H1 (cell line): Measurements from ENCODE around the gene ELMO2. TPM values are rescaled to one million over a fixed set of nuclear protein-coding genes. Genes with fewer than 3 reads are reported as not detected.

Source experiments
- CTCF ChIA-PET: fragments of 300-600 bp; sonication (Branson Sonifier 250); formaldehyde crosslinking; loops from one replicate; lab custom pipeline; 2021; ENCODE audit not compliant: partially characterized antibody; lab: Charles Lee
- POLR2A ChIA-PET: fragments of 300-600 bp; sonication (Branson Sonifier 250); formaldehyde crosslinking; loops from one replicate; lab custom pipeline; 2021; ENCODE audit warnings: inconsistent platforms; ENCODE audit not compliant: partially characterized antibody; lab: Charles Lee
- DNase-seq, 2 experiments: peaks; one replicate each; pipeline versions ENCODE4 v3.0.0 to v3.0.0-alpha.2; 2010 to 2022; ENCODE audit warnings: low spot score in 2 of 2, low read depth in 1 of 2, mixed read lengths in 1 of 2
- FAIRE-seq: peaks from 2 replicates; lab custom pipeline; 2011; peaks lifted over from hg19 to GRCh38; lab: Jason Lieb, UNC
- H2AFZ ChIP-seq: 2 replicates; pipeline ENCODE4 v1.8.1; 2012; ENCODE audit warnings: low read length, inconsistent platforms
- H2AK5ac ChIP-seq: 2 replicates; pipeline ENCODE4 v1.6.1; 2013; ENCODE audit warnings: low read depth, low read length
- H2BK120ac ChIP-seq: replicated peaks from 2 replicates; pipeline ENCODE3; 2013; ENCODE audit warnings: low read depth, low read length, inconsistent platforms
- H2BK12ac ChIP-seq: 2 replicates; pipeline ENCODE4 v1.6.1; 2013; ENCODE audit warnings: low read depth, low read length
- H2BK15ac ChIP-seq: 2 replicates; pipeline ENCODE4 v1.6.1; 2013; ENCODE audit warnings: low read length
- H2BK20ac ChIP-seq: 2 replicates; pipeline ENCODE4 v1.6.1; 2013; ENCODE audit warnings: low read length
- H2BK5ac ChIP-seq: 2 replicates; pipeline ENCODE4 v1.6.1; 2013; ENCODE audit warnings: low read depth, low read length
- H3K14ac ChIP-seq: 2 replicates; pipeline ENCODE4 v1.6.1; 2013; ENCODE audit warnings: inconsistent platforms; ENCODE audit not compliant: insufficient read length
- H3K18ac ChIP-seq: 2 replicates; pipeline ENCODE4 v1.6.1; 2013; ENCODE audit warnings: low read length; ENCODE audit errors: extremely low read depth
- H3K23ac ChIP-seq: 2 replicates; pipeline ENCODE4 v1.6.1; 2013; ENCODE audit warnings: inconsistent platforms; ENCODE audit not compliant: insufficient read length
- H3K23me2 ChIP-seq: 2 replicates; pipeline ENCODE4 v1.6.1; 2013; ENCODE audit warnings: low read depth, low read length
- H3K27ac ChIP-seq: 2 replicates; pipeline ENCODE4 v1.6.1; 2011; ENCODE audit warnings: low read depth, low read length, inconsistent platforms
- H3K27me3 ChIP-seq, 4 experiments: replicated peaks in 1 of 4; 1 replicate in 1 of 4; 2 replicates in 3 of 4; pipeline versions ENCODE4 v1.6.1 to v1.8.1; 2011 to 2013; ENCODE audit warnings: low read length in 3 of 4, mild to moderate bottlenecking in 3 of 4, inconsistent platforms in 2 of 4, mixed read lengths in 2 of 4, moderate library complexity in 1 of 4; ENCODE audit not compliant: control insufficient read depth in 3 of 4, insufficient read depth in 3 of 4; ENCODE audit errors: extremely low read depth in 1 of 4
- H3K36me3 ChIP-seq, 4 experiments: 2 replicates each; pipeline versions ENCODE4 v1.6.1 to v1.8.1; 2011 to 2013; ENCODE audit warnings: mild to moderate bottlenecking in 4 of 4, low read length in 3 of 4, moderate library complexity in 2 of 4, control low read depth in 1 of 4, inconsistent platforms in 1 of 4; ENCODE audit not compliant: insufficient read depth in 4 of 4, control insufficient read depth in 2 of 4
- H3K4ac ChIP-seq: replicated peaks from 2 replicates; pipeline ENCODE3; 2013; ENCODE audit warnings: low read length, low read depth, mixed read lengths, inconsistent platforms; ENCODE audit not compliant: insufficient read length
- H3K4me1 ChIP-seq, 4 experiments: replicated peaks in 1 of 4; 1 replicate in 1 of 4; 2 replicates in 3 of 4; pipeline versions ENCODE4 v1.6.1 to v1.8.1; 2011 to 2013; ENCODE audit warnings: low read length in 3 of 4, inconsistent platforms in 2 of 4, mixed read lengths in 1 of 4; ENCODE audit not compliant: insufficient read depth in 4 of 4, control insufficient read depth in 3 of 4
- H3K4me2 ChIP-seq, 2 experiments: 2 replicates each; pipeline versions ENCODE4 v1.6.1 to v1.8.1; 2011 to 2013; ENCODE audit warnings: low read depth in 2 of 2, low read length in 2 of 2, control low read depth in 1 of 2, inconsistent platforms in 1 of 2, mild to moderate bottlenecking in 1 of 2; ENCODE audit not compliant: insufficient read depth in 1 of 2
- H3K4me3 ChIP-seq, 4 experiments: fragments of 200-600, 300-600 bp in 1 of 4; sonication (generic), shearing (Covaris generic), sonication (Bioruptor Twin) in 1 of 4; 2 replicates each; pipeline versions ENCODE4 v1.5.1 to v1.8.1; 2011 to 2016; ENCODE audit warnings: low read length in 4 of 4, low read depth in 3 of 4, control low read depth in 2 of 4, inconsistent platforms in 2 of 4, mild to moderate bottlenecking in 2 of 4, mixed read lengths in 1 of 4, moderate library complexity in 1 of 4; ENCODE audit not compliant: insufficient read depth in 2 of 4; ENCODE audit errors: extremely low read depth in 1 of 4
- H3K56ac ChIP-seq: replicated peaks from 2 replicates; pipeline ENCODE3; 2013; ENCODE audit warnings: low read depth, mild to moderate bottlenecking, mixed read lengths, low read length, inconsistent platforms; ENCODE audit not compliant: insufficient read length
- H3K79me1 ChIP-seq: 2 replicates; pipeline ENCODE4 v1.6.1; 2013; ENCODE audit warnings: low read depth, low read length, control low read depth
- H3K79me2 ChIP-seq, 2 experiments: 2 replicates each; pipeline versions ENCODE4 v1.6.1 to v1.8.1; 2012 to 2013; ENCODE audit warnings: low read length in 2 of 2, mild to moderate bottlenecking in 2 of 2, inconsistent platforms in 1 of 2; ENCODE audit not compliant: insufficient read depth in 2 of 2, control insufficient read depth in 1 of 2
- H3K9ac ChIP-seq, 4 experiments: replicated peaks in 1 of 4; 1 replicate in 1 of 4; 2 replicates in 3 of 4; pipeline versions ENCODE4 v1.6.1 to v1.8.1; 2011 to 2013; ENCODE audit warnings: low read depth in 3 of 4, low read length in 3 of 4, control low read depth in 2 of 4, mild to moderate bottlenecking in 2 of 4, moderate library complexity in 2 of 4, inconsistent platforms in 1 of 4; ENCODE audit errors: extremely low read depth in 1 of 4
- H3K9me3 ChIP-seq, 2 experiments: 2 replicates each; pipeline versions ENCODE4 v1.6.1 to v1.8.1; 2012 to 2013; ENCODE audit warnings: mild to moderate bottlenecking in 2 of 2, moderate library complexity in 2 of 2, control low read depth in 1 of 2, inconsistent platforms in 1 of 2, low read depth in 1 of 2, low read length in 1 of 2, mixed read lengths in 1 of 2; ENCODE audit not compliant: insufficient read depth in 2 of 2
- H4K20me1 ChIP-seq, 2 experiments: replicated peaks in 1 of 2; 2 replicates each; pipeline versions ENCODE3 to v1.8.1; 2011 to 2013; ENCODE audit warnings: inconsistent platforms in 2 of 2, low read length in 2 of 2, mild to moderate bottlenecking in 1 of 2; ENCODE audit not compliant: insufficient read depth in 2 of 2, control insufficient read depth in 1 of 2
- H4K5ac ChIP-seq: 2 replicates; pipeline ENCODE4 v1.6.1; 2013; ENCODE audit warnings: low read length, low read depth, mixed read lengths, inconsistent platforms; ENCODE audit not compliant: insufficient read length
- H4K8ac ChIP-seq: 2 replicates; pipeline ENCODE4 v1.8.0; 2013; ENCODE audit warnings: mild to moderate bottlenecking, moderate library complexity, low read length, inconsistent platforms; ENCODE audit not compliant: insufficient read depth; ENCODE audit errors: extremely low read depth
- H4K91ac ChIP-seq: replicated peaks from 2 replicates; pipeline ENCODE3; 2013; ENCODE audit warnings: low read length, mixed read lengths, inconsistent platforms; ENCODE audit not compliant: insufficient read length
- CEBPB ChIP-seq: IDR thresholded peaks from 2 replicates; pipeline ENCODE4 v1.6.1; 2012; ENCODE audit warnings: low read depth, low read length
- WGBS, 2 experiments: shearing (Covaris generic) in 1 of 2; methylation state at CpG; one replicate each; pipeline versions ENCODE4 v1.1.6 to v1.1.7; 2013 to 2015; ENCODE audit warnings: low lambda C conversion rate in 2 of 2, mixed read lengths in 2 of 2, inconsistent platforms in 1 of 2, low coverage in 1 of 2, missing lambda C conversion rate in 1 of 2; ENCODE audit not compliant: insufficient replicate concordance in 2 of 2, insufficient coverage in 1 of 2, insufficient read length in 1 of 2; ENCODE audit errors: extremely low coverage in 1 of 2, missing lambda C conversion rate in 1 of 2; 5-methylcytosine and 5-hydroxymethylcytosine counted together
- polyA plus RNA-seq, 7 experiments: library from polyadenylated mRNA; depleted of rRNA in 3 of 7; stranded (reverse) in 5 of 7; unstranded in 2 of 7; fragments of >200 nt in 5 of 7; fragments of 200-250 nt in 2 of 7; gene quantifications; 1 replicate in 5 of 7; 2 replicates in 1 of 7; 4 replicates in 1 of 7; pipeline versions ENCODE4 v1.2.1 to v1.2.3, GENCODE V29; 2011 to 2013; ENCODE audit warnings: missing spikeins in 2 of 7, mixed read lengths in 2 of 7
- total RNA-seq: library from RNA; stranded (reverse); fragmentation: NEBNext Ultra II Directional; extraction: Animal tissue kit (Norgen Biotek cat#: 25700); gene quantifications from 2 replicates; pipeline ENCODE4 v1.2.1, GENCODE V29; 2021

Gene ELMO2
- total and polyA plus RNA-seq, 2 of the 8 experiments (the other 6 are each of a cell fraction or from before 2014, with no cell fraction given), result 34.3 to 39.7 TPM

DNA sequence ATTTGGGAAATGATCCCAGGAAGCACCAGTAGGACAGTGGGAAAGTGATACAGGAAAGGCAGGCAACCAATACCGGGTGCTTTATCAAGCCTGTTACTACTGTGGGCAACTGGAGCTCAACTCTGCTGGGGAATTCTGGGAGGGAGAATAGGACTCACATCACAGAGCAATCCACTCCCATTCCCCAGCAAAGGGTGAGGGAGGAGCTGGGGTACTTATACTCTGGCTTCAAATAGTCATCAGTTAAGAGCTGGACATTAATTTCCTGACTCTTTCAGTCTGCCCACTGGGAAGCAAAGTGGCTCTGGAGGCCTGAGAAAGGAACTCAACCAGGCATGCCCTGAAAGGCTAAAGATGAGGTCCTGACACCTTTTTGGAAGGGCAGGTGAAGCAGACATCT, 80.6 kb downstream of the ELMO2 start:
- H2AFZ ChIP-seq, result no peak overlapping the region
- FAIRE-seq (no peak), DNase-seq (no peak)
- ChIA-PET CTCF (interaction anchor here (1.1 to 17.6 kb wide), 15 partner anchors 9 to 200 kb away, joined by 3 to 214 read pairs (median 5); partner anchors contain the start of gene CDH22), POLR2A (interaction anchor here (1.3 kb wide), 1 partner anchor 21 kb away, joined by 3 read pairs; no protein-coding TSS in a partner anchor)
- no peak overlapping the region for H3K23ac ChIP-seq
- no peak overlapping the region for H4K8ac ChIP-seq
- no peak overlapping the region for H2BK15ac ChIP-seq
- H2BK120ac ChIP-seq, result no peak overlapping the region
- no peak overlapping the region for H3K9ac ChIP-seq
- no peak overlapping the region for H3K14ac ChIP-seq
- H3K79me1 ChIP-seq, result no peaks in the 10 kb centered on the region
- H3K4me3 ChIP-seq, result no peak overlapping the region
- no peaks in the 10 kb centered on the region for H3K9me3 ChIP-seq
- no peak overlapping the region for H4K91ac ChIP-seq
- H3K36me3 ChIP-seq, result no peaks in the 10 kb centered on the region
- H3K79me2 ChIP-seq, result no peaks in the 10 kb centered on the region
- no peak overlapping the region for H3K4me2 ChIP-seq
- WGBS, 2 experiments, result 88% methylated on average over 1 of the region's 1 CpG; no CpG with 5 or more reads in 1 of the 2 experiments
- peaks cover 0 to 2% (median under 1%) of the 10 kb centered on the region in 4 experiments; a peak in 1 of 7 replicates for H3K27me3 ChIP-seq
- no peak overlapping the region for H2BK12ac ChIP-seq
- H2BK5ac ChIP-seq, result no peak overlapping the region
- no peak overlapping the region for H4K5ac ChIP-seq
- no peak overlapping the region for H3K56ac ChIP-seq
- H4K20me1 ChIP-seq, result peaks cover 0 to 2% of the 10 kb centered on the region in 2 experiments
- H3K18ac ChIP-seq, result no peak overlapping the region
- peaks cover 0 to 5% (median 3%) of the 10 kb centered on the region in 4 experiments; a peak in 4 of 7 replicates for H3K4me1 ChIP-seq
- no peaks in the 10 kb centered on the region for H3K23me2 ChIP-seq
- no peak overlapping the region for H2BK20ac ChIP-seq
- H3K4ac ChIP-seq, result no peak overlapping the region
- no peak for TF ChIP-seq CEBPB
- H3K27ac ChIP-seq, result no peak overlapping the region
- no peak overlapping the region for H2AK5ac ChIP-seq
